ENCODE data around the gene SLC44A5. TPM values are rescaled to one million over a fixed set of nuclear protein-coding genes. Genes with fewer than 3 reads are reported as not detected.
"Not testable (repeated sequence)": the region's sequence is repeated elsewhere in the genome, so short reads cannot be mapped to it uniquely, and the experiment has no call there.

Gene SLC44A5
- total RNA-seq, 1 experiment from 2014 or later, result 0.18 TPM

DNA sequence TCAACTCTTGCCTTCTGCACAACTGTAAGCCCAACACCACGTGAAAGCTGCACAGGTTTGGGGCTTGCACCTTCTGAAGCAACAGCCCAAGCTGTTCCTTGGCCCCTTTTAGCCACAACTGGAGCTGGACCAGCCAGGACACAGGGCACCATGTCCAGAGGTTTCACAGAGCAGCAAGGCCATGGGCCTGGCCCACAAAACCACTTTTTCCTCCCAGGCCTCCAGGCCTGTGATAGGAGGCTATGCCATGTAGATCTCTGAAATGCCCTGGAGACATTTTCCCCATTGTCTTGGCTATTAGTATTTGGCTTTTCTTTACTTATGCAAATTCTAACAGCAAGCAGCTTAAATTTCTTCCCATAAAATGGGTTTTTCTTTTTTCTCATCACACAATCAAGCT lies 126.1 kb downstream of the SLC44A5 start:
- no peak for ATAC-seq
- intact Hi-C loops (cut with micrococcal nuclease; ENCODE audit: unreplicated experiment), result no loop called here
- Histone ChIP-seq H3K4me1 (ENCODE audit: control insufficient read depth, insufficient read depth, low read length) (no peaks in the 10 kb centered on the region), H3K4me3 (ENCODE audit: low read depth in 2 of 2, low read length in 2 of 2) (no peak overlapping the region), H3K27ac (ENCODE audit: low read length) (no peak overlapping the region), H3K9me3 (ENCODE audit: control insufficient read depth, insufficient read depth, low read depth, low read length) (no peaks in the 10 kb centered on the region), H3K27me3 (ENCODE audit: control insufficient read depth, insufficient read depth, low read length) (no peaks in the 10 kb centered on the region), H3K36me3 (ENCODE audit: control insufficient read depth, insufficient read depth, low read length) (no peaks in the 10 kb centered on the region)
- in situ Hi-C loops (cut with HindIII; ENCODE audit: low pct_unique_long_range_greater_than_20kb, low sequenced_read_pairs), result no loop called here
- ChIA-PET POLR2A (no interaction called here), CTCF (interaction anchor here (0.5 kb wide), 1 partner anchor 167 kb away, joined by 7 read pairs; no protein-coding TSS in a partner anchor)
- TF ChIP-seq SIN3A (IDR thresholded peaks at IDR 0.05; ENCODE audit: borderline replicate concordance, insufficient read depth, low read depth, low read length), result no peak
- TF ChIP-seq, protein P1, sequence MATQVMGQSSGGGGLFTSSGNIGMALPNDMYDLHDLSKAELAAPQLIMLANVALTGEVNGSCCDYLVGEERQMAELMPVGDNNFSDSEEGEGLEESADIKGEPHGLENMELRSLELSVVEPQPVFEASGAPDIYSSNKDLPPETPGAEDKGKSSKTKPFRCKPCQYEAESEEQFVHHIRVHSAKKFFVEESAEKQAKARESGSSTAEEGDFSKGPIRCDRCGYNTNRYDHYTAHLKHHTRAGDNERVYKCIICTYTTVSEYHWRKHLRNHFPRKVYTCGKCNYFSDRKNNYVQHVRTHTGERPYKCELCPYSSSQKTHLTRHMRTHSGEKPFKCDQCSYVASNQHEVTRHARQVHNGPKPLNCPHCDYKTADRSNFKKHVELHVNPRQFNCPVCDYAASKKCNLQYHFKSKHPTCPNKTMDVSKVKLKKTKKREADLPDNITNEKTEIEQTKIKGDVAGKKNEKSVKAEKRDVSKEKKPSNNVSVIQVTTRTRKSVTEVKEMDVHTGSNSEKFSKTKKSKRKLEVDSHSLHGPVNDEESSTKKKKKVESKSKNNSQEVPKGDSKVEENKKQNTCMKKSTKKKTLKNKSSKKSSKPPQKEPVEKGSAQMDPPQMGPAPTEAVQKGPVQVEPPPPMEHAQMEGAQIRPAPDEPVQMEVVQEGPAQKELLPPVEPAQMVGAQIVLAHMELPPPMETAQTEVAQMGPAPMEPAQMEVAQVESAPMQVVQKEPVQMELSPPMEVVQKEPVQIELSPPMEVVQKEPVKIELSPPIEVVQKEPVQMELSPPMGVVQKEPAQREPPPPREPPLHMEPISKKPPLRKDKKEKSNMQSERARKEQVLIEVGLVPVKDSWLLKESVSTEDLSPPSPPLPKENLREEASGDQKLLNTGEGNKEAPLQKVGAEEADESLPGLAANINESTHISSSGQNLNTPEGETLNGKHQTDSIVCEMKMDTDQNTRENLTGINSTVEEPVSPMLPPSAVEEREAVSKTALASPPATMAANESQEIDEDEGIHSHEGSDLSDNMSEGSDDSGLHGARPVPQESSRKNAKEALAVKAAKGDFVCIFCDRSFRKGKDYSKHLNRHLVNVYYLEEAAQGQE (IDR thresholded peaks at IDR 0.05; ENCODE audit: insufficient read depth in 1 of 2, low read depth in 2 of 2, low read length in 1 of 2), result no peak
- TF ChIP-seq, protein P2, sequence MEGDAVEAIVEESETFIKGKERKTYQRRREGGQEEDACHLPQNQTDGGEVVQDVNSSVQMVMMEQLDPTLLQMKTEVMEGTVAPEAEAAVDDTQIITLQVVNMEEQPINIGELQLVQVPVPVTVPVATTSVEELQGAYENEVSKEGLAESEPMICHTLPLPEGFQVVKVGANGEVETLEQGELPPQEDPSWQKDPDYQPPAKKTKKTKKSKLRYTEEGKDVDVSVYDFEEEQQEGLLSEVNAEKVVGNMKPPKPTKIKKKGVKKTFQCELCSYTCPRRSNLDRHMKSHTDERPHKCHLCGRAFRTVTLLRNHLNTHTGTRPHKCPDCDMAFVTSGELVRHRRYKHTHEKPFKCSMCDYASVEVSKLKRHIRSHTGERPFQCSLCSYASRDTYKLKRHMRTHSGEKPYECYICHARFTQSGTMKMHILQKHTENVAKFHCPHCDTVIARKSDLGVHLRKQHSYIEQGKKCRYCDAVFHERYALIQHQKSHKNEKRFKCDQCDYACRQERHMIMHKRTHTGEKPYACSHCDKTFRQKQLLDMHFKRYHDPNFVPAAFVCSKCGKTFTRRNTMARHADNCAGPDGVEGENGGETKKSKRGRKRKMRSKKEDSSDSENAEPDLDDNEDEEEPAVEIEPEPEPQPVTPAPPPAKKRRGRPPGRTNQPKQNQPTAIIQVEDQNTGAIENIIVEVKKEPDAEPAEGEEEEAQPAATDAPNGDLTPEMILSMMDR (IDR thresholded peaks at IDR 0.05), result no peak
- no peak for TF ChIP-seq TCF7L2 (IDR thresholded peaks at IDR 0.05; ENCODE audit: low read depth, low read length)
- no TSS peak for BruUV-seq (replicated peaks)
- DNase-seq (ENCODE audit: low read depth, low spot score), result no peak

DNA sequence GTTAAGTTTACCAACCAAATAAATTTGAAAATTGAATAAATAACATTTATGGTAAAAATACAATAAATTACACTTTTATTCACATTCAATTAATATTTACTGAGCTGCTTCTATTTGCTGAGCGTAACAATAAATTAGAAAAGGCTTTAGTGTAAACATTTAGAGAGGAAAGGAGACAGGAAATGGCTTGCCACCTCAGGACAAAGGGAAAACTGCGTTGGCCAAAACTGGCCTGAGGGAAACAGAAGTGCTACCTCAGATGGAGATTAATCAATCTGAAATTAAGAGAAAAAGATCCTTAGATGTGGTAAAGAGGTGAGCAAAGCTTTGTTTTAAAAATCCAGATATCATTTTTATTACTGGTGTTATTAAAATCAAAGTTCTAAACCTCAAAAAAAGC lies 128.0 kb downstream of the SLC44A5 start:
- CTCF ChIA-PET, result no interaction called here
- no peak for DNase-seq (ENCODE audit: low read depth, low spot score)
- H3K27me3 ChIP-seq (ENCODE audit: control insufficient read depth, insufficient read depth, low read length), result no peaks in the 10 kb centered on the region
- H3K36me3 ChIP-seq (ENCODE audit: control insufficient read depth, insufficient read depth, low read length), result no peaks in the 10 kb centered on the region
- TF ChIP-seq POLR2AphosphoS5 (IDR thresholded peaks at IDR 0.05; ENCODE audit: low read depth, low read length) (no peak), SIN3A (IDR thresholded peaks at IDR 0.05; ENCODE audit: borderline replicate concordance, insufficient read depth, low read depth, low read length) (no peak), TCF7L2 (IDR thresholded peaks at IDR 0.05; ENCODE audit: low read depth, low read length) (no peak)
- TF ChIP-seq, protein P2 (IDR thresholded peaks at IDR 0.05), result no peak
- TF ChIP-seq, protein P1 (IDR thresholded peaks at IDR 0.05; ENCODE audit: insufficient read depth in 1 of 2, low read depth in 2 of 2, low read length in 1 of 2), result no peak
- intact Hi-C loops (cut with micrococcal nuclease; ENCODE audit: unreplicated experiment) (no loop called here), in situ Hi-C loops (cut with HindIII; ENCODE audit: low pct_unique_long_range_greater_than_20kb, low sequenced_read_pairs) (no loop called here)
- no peaks in the 10 kb centered on the region for H3K4me1 ChIP-seq (ENCODE audit: control insufficient read depth, insufficient read depth, low read length)
- POLR2A ChIA-PET, result no interaction called here
- H3K9me3 ChIP-seq (ENCODE audit: control insufficient read depth, insufficient read depth, low read depth, low read length), result no peaks in the 10 kb centered on the region
- BruUV-seq (replicated peaks), result no TSS peak
- H3K4me3 ChIP-seq (ENCODE audit: low read depth in 2 of 2, low read length in 2 of 2), result no peak overlapping the region
- H3K27ac ChIP-seq (ENCODE audit: low read length), result no peak overlapping the region
- no peak for ATAC-seq

DNA sequence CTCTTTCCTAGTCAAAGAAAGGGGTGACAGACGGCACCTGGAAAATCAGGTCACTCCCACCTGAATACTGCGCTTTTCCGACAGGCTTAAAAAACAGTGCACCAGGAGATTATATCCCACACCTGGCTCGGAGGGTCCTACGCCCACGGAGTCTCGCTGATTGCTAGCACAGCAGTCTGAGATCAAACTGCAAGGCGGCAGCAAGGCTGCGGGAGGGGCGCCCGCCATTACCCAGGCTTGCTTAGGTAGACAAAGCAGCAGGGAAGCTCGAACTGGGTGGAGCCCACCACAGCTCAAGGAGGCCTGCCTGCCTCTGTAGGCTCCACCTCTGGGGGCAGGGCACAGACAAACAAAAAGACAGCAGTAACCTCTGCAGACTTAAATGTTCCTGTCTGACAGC lies 134.4 kb downstream of the SLC44A5 start:
- H3K36me3 ChIP-seq (ENCODE audit: control insufficient read depth, insufficient read depth, low read length); H3K4me3 ChIP-seq (ENCODE audit: low read depth in 2 of 2, low read length in 2 of 2); DNase-seq (ENCODE audit: low read depth, low spot score); H3K27me3 ChIP-seq (ENCODE audit: control insufficient read depth, insufficient read depth, low read length); BruUV-seq (replicated peaks); POLR2A ChIA-PET; intact Hi-C loops (cut with micrococcal nuclease; ENCODE audit: unreplicated experiment); ATAC-seq; H3K4me1 ChIP-seq (ENCODE audit: control insufficient read depth, insufficient read depth, low read length); CTCF ChIA-PET; H3K27ac ChIP-seq (ENCODE audit: low read length); in situ Hi-C loops (cut with HindIII; ENCODE audit: low pct_unique_long_range_greater_than_20kb, low sequenced_read_pairs); H3K9me3 ChIP-seq (ENCODE audit: control insufficient read depth, insufficient read depth, low read depth, low read length): not testable (repeated sequence)

Data from Panc1 (cell line).